Endothelial cell of umbilical vein (primary cell): ENCODE results near the gene TP53AIP1.

ENCODE experiments used
- CTCF ChIP-seq, 2 donors: IDR thresholded peaks; 1 replicate in 1 of 2; 2 replicates in 1 of 2; pipeline ENCODE4 v1.5.1; 2011; ENCODE audit warnings: low read length in 2 of 2, mild to moderate bottlenecking in 2 of 2, moderate library complexity in 2 of 2, control low read depth in 1 of 2, inconsistent platforms in 1 of 2, low read depth in 1 of 2; ENCODE audit not compliant: insufficient read depth in 1 of 2; ENCODE audit errors: extremely low read depth in 1 of 2
- EZH2 ChIP-seq: IDR thresholded peaks from 2 replicates; pipeline ENCODE4 v1.6.1; 2012; ENCODE audit warnings: borderline replicate concordance, low read depth, mild to moderate bottlenecking, moderate library complexity, low read length, inconsistent platforms; ENCODE audit not compliant: severe bottlenecking
- MAX ChIP-seq: IDR thresholded peaks from 2 replicates; pipeline ENCODE4 v1.6.1; 2011; ENCODE audit not compliant: insufficient read depth, insufficient read length
- POLR2AphosphoS5 ChIP-seq: IDR thresholded peaks from 2 replicates; pipeline ENCODE4 v1.6.1; 2012; ENCODE audit warnings: low read depth, mild to moderate bottlenecking, control low read depth, low read length, moderate library complexity; ENCODE audit not compliant: insufficient read depth

- TF ChIP-seq POLR2AphosphoS5 (no peak), CTCF (IDR thresholded peaks at IDR 0.05; ENCODE audit: extremely low read depth in 1 of 2, insufficient read depth in 1 of 2, low read depth in 1 of 2, low read length in 2 of 2) (no peak), MAX (no peak), EZH2 (no peak)
These were observed 26.0 kb downstream of the TP53AIP1 start for GRCh38 chr11:128916681-128917080.
